RWPE1 (cell line): ENCODE results near the gene MFNG.
A peak's percentile ranks its signal among the peaks of the same experiment; 100 is the strongest.
"Not testable (repeated sequence)": the region's sequence is repeated elsewhere in the genome, so short reads cannot be mapped to it uniquely, and the experiment has no call there.

Experiments used
- CTCF ChIA-PET: fragments of 350-600 bp; sonication (Branson Sonifier 250); formaldehyde crosslinking; extraction: SDS; loops from one replicate; lab custom pipeline; 2021; lab: Yijun Ruan, JAX
- POLR2A ChIA-PET: fragments of 400-600 bp; formaldehyde crosslinking; extraction: SDS; loops from one replicate; lab custom pipeline; 2020; ENCODE audit warnings: antibody characterized with exemption; ENCODE audit not compliant: low non-redundant PET; lab: Yijun Ruan, JAX
- DNase-seq: peaks from one replicate; pipeline ENCODE4 v3.0.0; 2012; ENCODE audit warnings: low spot score
- H3K27ac ChIP-seq: fragments of 450-650 bp; 2 replicates; pipeline ENCODE4 v1.5.1; 2017
- CTCF ChIP-seq: fragments of 450-650 bp; conservative IDR thresholded peaks from 2 replicates; pipeline ENCODE4 v1.5.1; 2017; ENCODE audit warnings: low read depth, mild to moderate bottlenecking

The MFNG gene

GRCh38 chr22:37486224-37486845 is at the start of gene MFNG:
MFNG (minus strand) TSS chr22:37486384; CDS start chr22:37486177, 207 bp downstream.
- DNase-seq = peak; percentile 63
- peak within 1 kb of the TSS; percentile 52 for H3K27ac ChIP-seq
- TF ChIP-seq CTCF = no peak
- CTCF ChIA-PET = interaction anchor here (0.9 to 1.0 kb wide), 2 partner anchors 14 to 81 kb away, joined by 3 read pairs; no protein-coding TSS in a partner anchor
- POLR2A ChIA-PET = no interaction called here

- TF ChIP-seq CTCF = no peak
- H3K27ac ChIP-seq = no peak overlapping the region
- DNase-seq = no peak
- ChIA-PET CTCF (no interaction called here), POLR2A (no interaction called here)
Observed at GRCh38 chr22:37535159-37535558, 49.0 kb upstream of the MFNG start.

GRCh38 chr22:37534445-37534844 is 48.3 kb upstream of the MFNG start:
- TF ChIP-seq CTCF = no peak

GRCh38 chr22:37533995-37534394 is 47.8 kb upstream of the MFNG start:
- no peak for DNase-seq
- CTCF ChIA-PET = no interaction called here
- POLR2A ChIA-PET = no interaction called here
- TF ChIP-seq CTCF = no peak
- H3K27ac ChIP-seq = no peak overlapping the region

More at GRCh38 chr22:37534445-37534844, 48.3 kb upstream of the MFNG start:
- H3K27ac ChIP-seq = no peak overlapping the region
- ChIA-PET CTCF (no interaction called here), POLR2A (no interaction called here)
- no peak for DNase-seq

GRCh38 chr22:37529652-37530345 is 43.6 kb upstream of the MFNG start:
- ChIA-PET CTCF (interaction anchor here (0.7 kb wide), 1 partner anchor 9 kb away, joined by 3 read pairs; no protein-coding TSS in a partner anchor), POLR2A (no interaction called here)
- DNase-seq = no peak
- no peak for TF ChIP-seq CTCF
- 0 out of 2 replicates have a peak overlapping the region, but pooled peaks have one; percentile 1 for H3K27ac ChIP-seq

GRCh38 chr22:37527952-37528351 is 41.8 kb upstream of the MFNG start:
- DNase-seq, POLR2A ChIA-PET: not testable (repeated sequence)
- H3K27ac ChIP-seq = peak overlapping the region; percentile 47
- CTCF ChIA-PET = interaction anchor here (0.6 to 1.0 kb wide), 3 partner anchors 10 to 80 kb away, joined by 4 to 6 read pairs (median 4); no protein-coding TSS in a partner anchor

- POLR2A ChIA-PET, DNase-seq: not testable (repeated sequence)
- CTCF ChIA-PET = interaction anchor here (1.0 kb wide), 1 partner anchor 40 kb away, joined by 4 read pairs; no protein-coding TSS in a partner anchor
- H3K27ac ChIP-seq = peak overlapping the region; percentile 96
Observed at GRCh38 chr22:37527081-37527752, 41.0 kb upstream of the MFNG start.
